Panc1 (cell line): Measurements from ENCODE around the gene DYNC2LI1. TPM values are rescaled to one million over a fixed set of nuclear protein-coding genes. Genes with fewer than 3 reads are reported as not detected.

Source experiments
- ATAC-seq: fragments of 200-7000 bp; cut with Tn5 transposase; 2 replicates; pipeline ENCODE4 v1.9.1; 2020; ENCODE audit warnings: mild to moderate bottlenecking, moderate library complexity
- BruUV-seq: library from RNA; stranded (reverse); fragments of 400-500 nt; replicated peaks from 2 replicates; lab custom pipeline; 2021; lab: Mats Ljungman, UMichigan
- CTCF ChIA-PET: fragments of 300-600 bp; sonication (Branson Sonifier 250); formaldehyde crosslinking; loops from one replicate; lab custom pipeline; 2022; ENCODE audit warnings: antibody characterized with exemption; lab: Charles Lee
- POLR2A ChIA-PET: fragments of 300-600 bp; sonication (Branson Sonifier 250); formaldehyde crosslinking; loops from one replicate; lab custom pipeline; 2022; ENCODE audit warnings: antibody characterized with exemption; lab: Charles Lee
- DNase-seq: peaks from one replicate; pipeline ENCODE4 v3.0.0-alpha.2; 2010; ENCODE audit warnings: low read depth, low spot score
- H3K27ac ChIP-seq: 2 replicates; pipeline ENCODE4 v1.5.1; 2011; ENCODE audit warnings: mild to moderate bottlenecking, low read length, inconsistent platforms
- H3K27me3 ChIP-seq: fragments of 200-500 bp; sonication (Bioruptor generic); 2 replicates; pipeline ENCODE4 v1.6.0; 2014; ENCODE audit warnings: low read length, inconsistent platforms; ENCODE audit not compliant: control insufficient read depth, insufficient read depth
- H3K36me3 ChIP-seq: fragments of 200-500 bp; sonication (Bioruptor generic); 2 replicates; pipeline ENCODE4 v1.5.1; 2014; ENCODE audit warnings: inconsistent platforms, mild to moderate bottlenecking, low read length, moderate library complexity; ENCODE audit not compliant: control insufficient read depth, insufficient read depth
- H3K4me1 ChIP-seq: 2 replicates; pipeline ENCODE4 v1.5.1; 2011; ENCODE audit warnings: inconsistent platforms, mild to moderate bottlenecking, low read length, moderate library complexity; ENCODE audit not compliant: control insufficient read depth, insufficient read depth
- H3K4me3 ChIP-seq, 2 experiments: 2 replicates each; pipeline ENCODE4 v1.5.1; 2011 to 2012; ENCODE audit warnings: low read depth in 2 of 2, low read length in 2 of 2, mild to moderate bottlenecking in 2 of 2, inconsistent platforms in 1 of 2, moderate library complexity in 1 of 2
- H3K9me3 ChIP-seq: fragments of 200-500 bp; sonication (Bioruptor generic); 2 replicates; pipeline ENCODE4 v1.5.1; 2014; ENCODE audit warnings: low read depth, mild to moderate bottlenecking, inconsistent platforms, low read length, moderate library complexity; ENCODE audit not compliant: control insufficient read depth, insufficient read depth
- CTCF ChIP-seq: fragments of 450-650 bp; IDR thresholded peaks from 2 replicates; pipeline ENCODE4 v1.5.1; 2017; ENCODE audit warnings: mild to moderate bottlenecking
- POLR2AphosphoS5 ChIP-seq: IDR thresholded peaks from 2 replicates; pipeline ENCODE4 v1.6.1; 2012; ENCODE audit warnings: mild to moderate bottlenecking, low read depth, low read length, moderate library complexity
- REST ChIP-seq, 2 experiments: IDR thresholded peaks; 2 replicates each; pipeline ENCODE4 v1.6.1; 2011 to 2012; ENCODE audit warnings: low read depth in 2 of 2, control low read depth in 1 of 2, low read length in 1 of 2, mild to moderate bottlenecking in 1 of 2, moderate library complexity in 1 of 2; ENCODE audit not compliant: insufficient read depth in 1 of 2
- SIN3A ChIP-seq: IDR thresholded peaks from 2 replicates; pipeline ENCODE4 v1.6.1; 2012; ENCODE audit warnings: low read depth, mild to moderate bottlenecking, low read length, moderate library complexity, borderline replicate concordance; ENCODE audit not compliant: insufficient read depth
- TCF7L2 ChIP-seq: IDR thresholded peaks from 2 replicates; pipeline ENCODE4 v1.6.1; 2011; ENCODE audit warnings: mild to moderate bottlenecking, low read depth, low read length, inconsistent platforms
- in situ Hi-C: cut with HindIII; loops from 2 replicates; pipeline ENCODE4 v1.10.0; 2016; ENCODE audit warnings: low sequenced_read_pairs, low pct_unique_long_range_greater_than_20kb
- intact Hi-C: fragments of 100-400 bp; cut with micrococcal nuclease; formaldehyde crosslinking; loops from one replicate; pipeline ENCODE4 v1.10.0; 2022; ENCODE audit not compliant: unreplicated experiment
- total RNA-seq: library from RNA; stranded (reverse); gene quantifications from one replicate; pipeline ENCODE4 v1.2.1, GENCODE V29; 2021; ENCODE audit not compliant: unreplicated experiment

DYNC2LI1 gene
- total RNA-seq, 1 experiment from 2014 or later, result 8.5 TPM

- in situ Hi-C loops (no loop called here), intact Hi-C loops (no loop called here)
- DNase-seq (no peak), ATAC-seq (no peak)
- TF ChIP-seq SIN3A (no peak), TCF7L2 (no peak), REST (IDR thresholded peaks at IDR 0.05; ENCODE audit: insufficient read depth in 1 of 2, low read depth in 2 of 2, low read length in 1 of 2) (no peak), CTCF (no peak), POLR2AphosphoS5 (no peak)
- Histone ChIP-seq H3K36me3 (no peaks in the 10 kb centered on the region), H3K9me3 (no peaks in the 10 kb centered on the region), H3K4me3 (no peak overlapping the region), H3K27me3 (no peaks in the 10 kb centered on the region), H3K4me1 (no peaks in the 10 kb centered on the region), H3K27ac (no peak overlapping the region)
- BruUV-seq, result no TSS peak
- ChIA-PET POLR2A (no interaction called here), CTCF (no interaction called here)
Measured at GRCh38 chr2:43803113-43803512, 29.3 kb downstream of the DYNC2LI1 start.

GRCh38 chr2:43806719-43807031 lies 32.8 kb downstream of the DYNC2LI1 start:
- Histone ChIP-seq H3K27ac (no peak overlapping the region), H3K4me3 (no peak overlapping the region), H3K27me3 (no peaks in the 10 kb centered on the region), H3K9me3 (no peaks in the 10 kb centered on the region), H3K4me1 (no peaks in the 10 kb centered on the region), H3K36me3 (no peaks in the 10 kb centered on the region)
- no peak for TF ChIP-seq REST (IDR thresholded peaks at IDR 0.05; ENCODE audit: insufficient read depth in 1 of 2, low read depth in 2 of 2, low read length in 1 of 2)
- TF ChIP-seq SIN3A, result no peak
- TF ChIP-seq POLR2AphosphoS5, result no peak
- TF ChIP-seq CTCF, result no peak
- TF ChIP-seq TCF7L2, result no peak
- CTCF ChIA-PET, result no interaction called here
- intact Hi-C loops, result no loop called here
- POLR2A ChIA-PET, result no interaction called here
- in situ Hi-C loops, result no loop called here
- ATAC-seq (no peak), DNase-seq (no peak)
- BruUV-seq, result no TSS peak
